Mammary epithelial cell (primary cell): ENCODE data around the gene CLCNKA.

ENCODE experiments used
- EZH2 ChIP-seq: IDR thresholded peaks from 2 replicates; pipeline ENCODE4 v1.6.1; 2012; ENCODE audit warnings: low read length, inconsistent platforms, borderline replicate concordance
- TF ChIP-seq, protein P1 (sequence below), 2 donors: IDR thresholded peaks in 1 of 2; conservative IDR thresholded peaks in 1 of 2; 2 replicates each; pipeline ENCODE4 v1.5.1; 2011 to 2012; ENCODE audit warnings: inconsistent platforms in 2 of 2, low read length in 2 of 2, mild to moderate bottlenecking in 2 of 2, control low read depth in 1 of 2, low read depth in 1 of 2; ENCODE audit not compliant: insufficient read depth in 1 of 2; ENCODE audit errors: extremely low read depth in 1 of 2

GRCh38 chr1:16047791-16048475, 26.1 kb downstream of the CLCNKA start:
- TF ChIP-seq, protein P1, sequence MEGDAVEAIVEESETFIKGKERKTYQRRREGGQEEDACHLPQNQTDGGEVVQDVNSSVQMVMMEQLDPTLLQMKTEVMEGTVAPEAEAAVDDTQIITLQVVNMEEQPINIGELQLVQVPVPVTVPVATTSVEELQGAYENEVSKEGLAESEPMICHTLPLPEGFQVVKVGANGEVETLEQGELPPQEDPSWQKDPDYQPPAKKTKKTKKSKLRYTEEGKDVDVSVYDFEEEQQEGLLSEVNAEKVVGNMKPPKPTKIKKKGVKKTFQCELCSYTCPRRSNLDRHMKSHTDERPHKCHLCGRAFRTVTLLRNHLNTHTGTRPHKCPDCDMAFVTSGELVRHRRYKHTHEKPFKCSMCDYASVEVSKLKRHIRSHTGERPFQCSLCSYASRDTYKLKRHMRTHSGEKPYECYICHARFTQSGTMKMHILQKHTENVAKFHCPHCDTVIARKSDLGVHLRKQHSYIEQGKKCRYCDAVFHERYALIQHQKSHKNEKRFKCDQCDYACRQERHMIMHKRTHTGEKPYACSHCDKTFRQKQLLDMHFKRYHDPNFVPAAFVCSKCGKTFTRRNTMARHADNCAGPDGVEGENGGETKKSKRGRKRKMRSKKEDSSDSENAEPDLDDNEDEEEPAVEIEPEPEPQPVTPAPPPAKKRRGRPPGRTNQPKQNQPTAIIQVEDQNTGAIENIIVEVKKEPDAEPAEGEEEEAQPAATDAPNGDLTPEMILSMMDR (conservative IDR thresholded peaks at IDR 0.05 in 1 of 2, IDR thresholded peaks at IDR 0.05 in 1 of 2; ENCODE audit: extremely low read depth in 1 of 2, insufficient read depth in 1 of 2, low read depth in 1 of 2, low read length in 2 of 2): no peak
- no peak for TF ChIP-seq EZH2
